Left lobe of liver (tissue), 2 donors: ENCODE results near the gene SDK2. TPM values are rescaled to one million over a fixed set of nuclear protein-coding genes. Genes with fewer than 3 reads are reported as not detected.
"Not testable (repeated sequence)": the region's sequence is repeated elsewhere in the genome, so short reads cannot be mapped to it uniquely, and the experiment has no call there.

Source experiments
- ATAC-seq: fragments of 200-7000 bp; cut with Tn5 transposase; one replicate; pipeline ENCODE4 v1.9.1; 2020; ENCODE audit warnings: mild to moderate bottlenecking, moderate library complexity
- DNase-seq: peaks from one replicate; pipeline ENCODE4 v3.0.0-alpha.2; 2020; ENCODE audit warnings: low spot score
- total RNA-seq: library from RNA; stranded (reverse); gene quantifications from one replicate; pipeline ENCODE4 v1.2.1, GENCODE V29; 2021
- donor health status: DM: no; HTN: no; CAD: no; lungs with moderate emphysema.
- donor health status: DM: no; HTN: yes; CAD: no.

Gene SDK2
- total RNA-seq, 1 donor from 2014 or later: 0.15 TPM

- not testable (repeated sequence) for ATAC-seq, DNase-seq
These were observed 331.4 kb downstream of the SDK2 start for GRCh38 chr17:73312887-73313286.

- peak; percentile 99 for DNase-seq
- peak; percentile 69 for ATAC-seq
These were observed 332.2 kb downstream of the SDK2 start, which contains the start of gene CDC42EP4 for GRCh38 chr17:73311781-73312641. TSS of gene CDC42EP4 (minus strand) at chr17:73312001. CDS start at chr17:73286500, 25,501 bp downstream.

- DNase-seq (no peak), ATAC-seq (peak; percentile 8)
These were observed 332.8 kb downstream of the SDK2 start for GRCh38 chr17:73311428-73311780.

- DNase-seq (peak; percentile 60), ATAC-seq (no peak)
These were observed 334.3 kb downstream of the SDK2 start for GRCh38 chr17:73309727-73310596.

GRCh38 chr17:73308959-73309358 lies 335.3 kb downstream of the SDK2 start:
- DNase-seq, ATAC-seq: not testable (repeated sequence)

GRCh38 chr17:73308017-73308823 lies 336.0 kb downstream of the SDK2 start:
- ATAC-seq: peak; percentile 28
- DNase-seq: peak; percentile 95

GRCh38 chr17:73307130-73307529 lies 337.1 kb downstream of the SDK2 start:
- no peak for ATAC-seq
- no peak for DNase-seq

- no peak for ATAC-seq
- DNase-seq: no peak
These were observed 338.1 kb downstream of the SDK2 start for GRCh38 chr17:73305845-73306836.

- peak; percentile 24 for ATAC-seq
- no peak for DNase-seq
These were observed 339.1 kb downstream of the SDK2 start for GRCh38 chr17:73304971-73305812.

GRCh38 chr17:73304438-73304837 lies 339.8 kb downstream of the SDK2 start:
- no peak for DNase-seq

GRCh38 chr17:73302189-73302588 lies 342.1 kb downstream of the SDK2 start:
- no peak for DNase-seq
- ATAC-seq: no peak

More at GRCh38 chr17:73304438-73304837, 339.8 kb downstream of the SDK2 start:
- no peak for ATAC-seq

- DNase-seq (no peak), ATAC-seq (no peak)
These were observed 342.9 kb downstream of the SDK2 start for GRCh38 chr17:73301369-73301768.

GRCh38 chr17:73300392-73300791 lies 343.9 kb downstream of the SDK2 start:
- ATAC-seq (peak; percentile 50), DNase-seq (no peak)

- DNase-seq (no peak), ATAC-seq (peak; percentile 50)
These were observed 346.0 kb downstream of the SDK2 start for GRCh38 chr17:73297934-73298861.

GRCh38 chr17:73293480-73293911 lies 350.7 kb downstream of the SDK2 start:
- ATAC-seq (peak; percentile 50), DNase-seq (peak; percentile 92)

- DNase-seq (no peak), ATAC-seq (no peak)
These were observed 351.2 kb downstream of the SDK2 start for GRCh38 chr17:73293031-73293430.

- DNase-seq: peak; percentile 95
These were observed 352.2 kb downstream of the SDK2 start for GRCh38 chr17:73292031-73292531.

More at GRCh38 chr17:73292031-73292531, 352.2 kb downstream of the SDK2 start:
- peak; percentile 74 for ATAC-seq
